ENCODE measurements around the gene NLRP6.
"Not testable (repeated sequence)": the region's sequence is repeated elsewhere in the genome, so short reads cannot be mapped to it uniquely, and the experiment has no call there.

NLRP6 gene

GRCh38 chr11:327581-327923 lies 49.3 kb downstream of the NLRP6 start:
- no peak for DNase-seq

DNA sequence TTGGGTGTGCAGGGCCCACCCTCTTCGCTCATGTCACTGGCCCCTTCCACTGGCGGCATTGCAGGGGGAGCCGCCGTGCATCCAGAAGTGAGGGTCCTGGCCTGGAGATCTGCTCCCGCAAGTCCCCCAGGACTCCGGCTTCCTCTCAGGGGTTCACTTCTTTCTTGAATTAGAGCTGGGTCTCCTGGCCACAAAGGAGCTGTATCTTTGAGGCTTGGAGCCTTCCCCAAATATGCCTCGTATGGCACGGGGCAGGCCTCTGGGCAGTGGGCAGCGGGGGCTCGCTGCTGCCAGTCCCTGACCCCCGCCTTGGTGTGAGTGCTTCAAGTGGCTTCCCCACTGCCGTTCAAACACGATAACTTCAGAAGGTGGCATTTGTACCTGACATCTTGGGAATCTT lies 49.8 kb downstream of the NLRP6 start:
- no peak for DNase-seq

DNA sequence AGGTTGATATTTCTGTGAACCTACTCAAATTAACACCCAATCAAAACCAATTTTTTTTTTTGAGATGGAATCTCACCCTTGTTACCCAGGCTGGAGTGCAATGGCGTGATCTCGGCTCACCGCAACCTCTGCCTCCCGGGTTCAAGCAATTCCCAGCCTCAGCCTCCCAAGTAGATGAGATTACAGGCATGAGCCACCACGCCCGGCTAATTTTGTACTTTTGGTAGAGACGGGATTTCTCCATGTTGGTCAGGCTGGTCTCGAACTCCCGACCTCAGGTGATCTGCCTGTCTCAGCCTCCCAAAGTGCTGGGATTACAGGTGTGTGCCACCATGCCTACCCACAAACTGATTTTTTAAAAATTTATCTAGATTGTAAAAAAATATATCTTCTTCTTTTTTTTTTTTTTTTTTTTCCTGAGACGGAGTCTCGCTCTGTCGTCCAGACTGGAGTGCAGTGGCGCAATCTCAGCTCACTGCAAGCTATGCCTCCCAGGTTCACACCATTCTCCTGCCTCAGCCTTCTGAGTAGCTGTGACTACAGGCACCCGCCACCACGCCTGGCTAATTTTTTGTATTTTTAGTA lies 50.4 kb downstream of the NLRP6 start:
- DNase-seq, result not testable (repeated sequence)

DNA sequence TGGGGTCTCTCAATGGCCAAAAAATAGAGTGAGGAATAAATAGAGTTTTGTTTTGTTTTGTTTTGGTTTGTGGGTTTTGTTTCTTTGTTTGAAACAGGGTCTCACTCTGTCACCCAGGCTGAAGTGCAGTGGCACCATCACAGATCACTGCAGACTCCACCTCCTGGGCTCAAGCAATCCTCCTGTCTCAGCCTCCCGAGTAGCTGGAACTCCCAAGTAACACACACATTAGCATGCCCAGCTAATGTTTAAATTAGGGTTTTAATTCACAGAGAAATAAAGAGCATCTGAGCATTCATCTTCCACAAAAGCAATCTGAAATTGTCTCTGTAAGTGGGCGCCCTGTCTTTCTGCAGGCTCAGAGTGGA lies 51.7 kb downstream of the NLRP6 start:
- DNase-seq, result no peak

DNA sequence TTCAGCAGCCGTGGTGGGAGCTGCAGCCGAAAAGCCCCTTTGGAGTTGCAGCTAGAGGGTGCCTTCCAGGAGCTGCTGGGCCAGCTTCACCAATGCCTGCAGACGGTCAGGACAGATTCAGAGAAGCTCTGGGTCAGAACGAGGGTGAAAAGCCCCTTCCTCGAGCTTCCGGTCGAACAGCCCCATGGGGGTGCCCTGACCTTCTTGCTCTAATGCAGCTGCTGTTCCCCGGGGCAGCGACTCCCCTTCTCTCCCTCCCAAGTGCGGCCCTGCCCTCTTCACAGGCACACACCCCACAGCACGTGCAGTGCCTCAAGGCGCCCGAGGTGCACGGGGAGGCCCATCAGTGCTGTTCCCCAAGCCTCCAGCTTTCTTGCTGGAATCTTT lies 52.1 kb downstream of the NLRP6 start:
- DNase-seq, result no peak

- DNase-seq, result no peak
Observed at GRCh38 chr11:330694-331357, 52.6 kb downstream of the NLRP6 start.

DNA sequence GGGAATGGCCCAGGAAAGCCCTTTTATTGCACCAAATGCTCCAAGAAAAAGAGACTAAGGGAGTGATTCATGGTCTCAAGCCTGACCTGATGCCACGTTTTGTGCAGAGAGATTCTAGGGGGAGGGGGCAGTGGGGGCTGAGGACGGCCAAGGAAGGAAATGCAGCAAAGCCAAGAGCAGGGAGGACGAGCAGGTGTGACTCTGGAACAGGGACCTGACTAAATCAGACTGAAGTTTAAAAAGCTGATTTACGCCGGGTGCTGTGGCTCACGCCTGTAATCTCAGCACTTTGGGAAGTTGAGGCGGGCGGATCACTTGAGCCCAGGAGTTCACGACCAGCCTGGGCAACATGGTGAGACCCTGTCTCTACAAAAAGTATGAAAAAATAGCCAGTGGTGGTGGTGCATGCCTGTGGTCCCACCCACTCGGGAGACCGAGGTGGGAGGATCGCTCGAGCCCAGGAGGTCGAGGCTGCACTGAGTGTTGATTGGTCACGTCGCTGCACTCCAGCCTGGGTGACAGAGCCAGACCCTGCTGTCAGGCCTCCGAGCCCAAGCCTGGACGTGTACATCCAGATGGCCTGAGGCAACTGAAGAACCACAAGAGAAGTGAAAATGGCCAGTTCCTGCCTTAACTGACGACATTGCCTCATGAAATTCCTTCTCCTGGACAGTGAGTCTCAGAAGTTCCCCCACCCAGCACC lies 53.3 kb downstream of the NLRP6 start:
- DNase-seq, result no peak

GRCh38 chr11:332651-333480 lies 54.7 kb downstream of the NLRP6 start:
- no peak for DNase-seq

DNA sequence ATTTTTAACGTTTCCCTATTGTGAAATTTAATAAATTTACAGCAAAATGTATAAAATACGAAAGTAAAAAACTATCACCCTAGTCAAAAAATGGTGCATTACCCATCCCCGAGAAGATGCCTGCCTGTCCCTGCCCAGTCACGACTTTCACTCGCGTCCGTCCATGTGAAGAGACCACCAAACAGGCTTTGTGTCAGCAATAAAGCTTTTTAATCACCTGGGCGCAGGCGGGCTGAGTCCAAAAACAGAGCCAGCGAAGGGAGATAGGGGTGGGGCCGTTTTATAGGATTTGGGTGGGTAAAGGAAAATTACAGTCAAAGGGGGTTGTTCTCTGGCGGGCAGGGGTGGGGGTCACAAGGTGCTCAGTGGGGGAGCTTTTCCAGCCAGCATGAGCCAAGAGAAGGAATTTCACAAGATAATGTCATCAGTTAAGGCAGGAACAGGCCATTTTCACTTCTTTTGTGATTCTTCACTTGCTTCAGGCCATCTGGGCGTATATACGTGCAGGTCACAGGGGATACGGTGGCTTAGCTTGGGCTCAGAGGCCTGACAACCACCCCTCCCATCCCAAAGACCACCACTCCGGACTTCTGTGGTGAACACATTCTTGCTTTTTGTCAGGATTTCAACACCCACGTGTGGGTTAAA lies 55.5 kb downstream of the NLRP6 start:
- DNase-seq, result not testable (repeated sequence)

- DNase-seq, result no peak
Observed at GRCh38 chr11:334264-334994, 56.2 kb downstream of the NLRP6 start.
